ENCODE measurements around the gene FCHSD2.

FCHSD2 gene

GRCh38 chr11:73172992-73173656 is 31.0 kb upstream of the FCHSD2 start:
- DNase-seq = no peak

GRCh38 chr11:73171436-73172161 is 29.5 kb upstream of the FCHSD2 start:
- no peak for DNase-seq

- DNase-seq = no peak
Observed at GRCh38 chr11:73170140-73170539, 28.0 kb upstream of the FCHSD2 start.

GRCh38 chr11:73168925-73169579 is 26.9 kb upstream of the FCHSD2 start:
- no peak for DNase-seq

GRCh38 chr11:73167363-73167954 is 25.3 kb upstream of the FCHSD2 start:
- DNase-seq = no peak

- DNase-seq = no peak
Observed at GRCh38 chr11:73164803-73165540, 22.9 kb upstream of the FCHSD2 start.

- DNase-seq = no peak
Observed at GRCh38 chr11:73163638-73164174, 21.6 kb upstream of the FCHSD2 start.

GRCh38 chr11:73162196-73162740 is 20.1 kb upstream of the FCHSD2 start:
- no peak for DNase-seq

GRCh38 chr11:73160005-73160760 is 18.1 kb upstream of the FCHSD2 start:
- DNase-seq = no peak

- DNase-seq = no peak
Observed at GRCh38 chr11:73159297-73159696, 17.2 kb upstream of the FCHSD2 start.

GRCh38 chr11:73158356-73159051 is 16.4 kb upstream of the FCHSD2 start:
- DNase-seq = no peak

- peak in 16 of 58 donors; percentile 9 to 66 (median 26) for DNase-seq
Observed at GRCh38 chr11:73157101-73158010, 15.2 kb upstream of the FCHSD2 start.

- no peak for DNase-seq
Observed at GRCh38 chr11:73156686-73157085, 14.6 kb upstream of the FCHSD2 start.

GRCh38 chr11:73156114-73156513 is 14.0 kb upstream of the FCHSD2 start:
- DNase-seq = no peak

GRCh38 chr11:73155102-73155501 is 13.0 kb upstream of the FCHSD2 start:
- DNase-seq = no peak

GRCh38 chr11:73154178-73154577 is 12.1 kb upstream of the FCHSD2 start:
- peak in 19 of 58 donors; percentile 3 to 50 (median 26) for DNase-seq

- DNase-seq = no peak
Observed at GRCh38 chr11:73152861-73153483, 10.9 kb upstream of the FCHSD2 start.
